Ovary (tissue), 3 donors: ENCODE results near the gene UHRF1.

Experiments used
- POLR2A ChIP-seq: fragments of 450-650 bp; IDR thresholded peaks from one replicate; pipeline ENCODE4 v1.6.1; 2017; ENCODE audit warnings: antibody characterized with exemption, mild to moderate bottlenecking, moderate library complexity
- TF ChIP-seq, protein P1 (sequence below), 3 donors: fragments of 450-650 bp in 2 of 3; fragments of 200-600 bp in 1 of 3; IDR thresholded peaks; one replicate each; pipeline versions ENCODE4 v1.5.1 to v1.8.0; 2016 to 2022; ENCODE audit warnings: antibody characterized with exemption in 3 of 3, mild to moderate bottlenecking in 1 of 3
- donor health status: DM: no; HTN: no; CAD: no.

DNA sequence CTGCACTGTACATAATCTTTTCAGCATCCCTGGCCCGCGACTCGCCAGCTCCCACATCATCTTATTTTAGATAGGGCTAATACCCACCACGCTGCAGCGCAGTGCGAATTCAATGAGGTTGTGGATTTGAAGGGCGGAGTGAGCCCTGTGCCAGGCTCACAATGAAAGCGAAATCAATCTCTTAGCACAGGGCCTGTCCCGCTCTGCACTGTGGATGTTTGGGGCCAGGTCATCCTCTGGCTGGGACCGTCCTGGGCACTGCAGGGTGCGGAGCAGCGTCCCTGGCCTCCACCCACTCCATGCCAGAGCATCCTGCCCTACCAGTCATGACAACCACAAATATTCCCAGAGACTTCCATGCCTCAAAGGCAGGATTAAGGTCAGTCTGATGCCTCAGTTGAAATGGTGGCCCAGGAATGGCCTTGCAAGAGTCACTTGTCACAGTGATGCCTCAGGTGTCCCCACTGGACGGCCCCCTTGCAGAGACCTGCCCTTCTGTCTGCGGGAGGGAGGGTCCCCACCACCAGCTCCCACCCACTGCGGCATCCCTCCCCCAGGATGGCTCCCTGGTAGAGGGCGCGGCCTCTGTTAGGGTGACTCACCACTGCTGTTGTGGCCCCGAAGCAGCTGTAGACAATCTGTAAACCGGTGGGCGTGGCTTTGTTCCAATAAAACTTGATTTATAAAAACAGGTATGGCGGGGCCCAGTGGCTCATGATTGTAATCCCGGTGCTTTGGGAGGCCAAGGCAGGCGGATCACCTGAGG, 5.6 kb downstream of the UHRF1 start:
- TF ChIP-seq POLR2A, result no peak
- TF ChIP-seq, protein P1, sequence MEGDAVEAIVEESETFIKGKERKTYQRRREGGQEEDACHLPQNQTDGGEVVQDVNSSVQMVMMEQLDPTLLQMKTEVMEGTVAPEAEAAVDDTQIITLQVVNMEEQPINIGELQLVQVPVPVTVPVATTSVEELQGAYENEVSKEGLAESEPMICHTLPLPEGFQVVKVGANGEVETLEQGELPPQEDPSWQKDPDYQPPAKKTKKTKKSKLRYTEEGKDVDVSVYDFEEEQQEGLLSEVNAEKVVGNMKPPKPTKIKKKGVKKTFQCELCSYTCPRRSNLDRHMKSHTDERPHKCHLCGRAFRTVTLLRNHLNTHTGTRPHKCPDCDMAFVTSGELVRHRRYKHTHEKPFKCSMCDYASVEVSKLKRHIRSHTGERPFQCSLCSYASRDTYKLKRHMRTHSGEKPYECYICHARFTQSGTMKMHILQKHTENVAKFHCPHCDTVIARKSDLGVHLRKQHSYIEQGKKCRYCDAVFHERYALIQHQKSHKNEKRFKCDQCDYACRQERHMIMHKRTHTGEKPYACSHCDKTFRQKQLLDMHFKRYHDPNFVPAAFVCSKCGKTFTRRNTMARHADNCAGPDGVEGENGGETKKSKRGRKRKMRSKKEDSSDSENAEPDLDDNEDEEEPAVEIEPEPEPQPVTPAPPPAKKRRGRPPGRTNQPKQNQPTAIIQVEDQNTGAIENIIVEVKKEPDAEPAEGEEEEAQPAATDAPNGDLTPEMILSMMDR (IDR thresholded peaks at IDR 0.05), result no peak
